Motor neuron (in vitro differentiated cells): ENCODE measurements around the gene KIF26A. TPM values are rescaled to one million over a fixed set of nuclear protein-coding genes. Genes with fewer than 3 reads are reported as not detected.
"Not testable (repeated sequence)": the region's sequence is repeated elsewhere in the genome, so short reads cannot be mapped to it uniquely, and the experiment has no call there.

Source experiments
- ATAC-seq, 8 experiments: fragments of 200-7000 bp; cut with Tn5 transposase; replicated peaks in 6 of 8; 2 replicates each; pipeline ENCODE4 v1.8.0; 2021; ENCODE audit warnings: mild to moderate bottlenecking in 8 of 8, moderate library complexity in 8 of 8
- H3K27ac ChIP-seq, 2 donors: fragments of 250-450 bp; sonication (Bioruptor Pico); 2 replicates each; pipeline ENCODE4 v1.9.0; 2021; ENCODE audit warnings: antibody characterized with exemption in 2 of 2, mild to moderate bottlenecking in 2 of 2, moderate library complexity in 1 of 2
- H3K4me1 ChIP-seq, 2 donors: fragments of 250-450 bp; sonication (Bioruptor Pico); replicated peaks in 1 of 2; 2 replicates each; pipeline ENCODE4 v1.6.1; 2021; ENCODE audit warnings: antibody characterized with exemption in 2 of 2, mild to moderate bottlenecking in 2 of 2, moderate library complexity in 1 of 2
- H3K4me3 ChIP-seq, 5 donors: fragments of 250-450 bp; sonication (Bioruptor Pico); 2 replicates each; pipeline ENCODE4 v1.9.0; 2021; ENCODE audit warnings: antibody characterized with exemption in 5 of 5, mild to moderate bottlenecking in 5 of 5, moderate library complexity in 4 of 5
- WGBS, 10 experiments: fragments of 450-650 bp; shearing (Covaris generic); methylation state at CpG; one replicate each; pipeline ENCODE4 v1.0.0; 2022; 5-methylcytosine and 5-hydroxymethylcytosine counted together
- in situ Hi-C, 9 experiments: fragments of 400-800 bp; cut with MboI; loops; one replicate each; pipeline ENCODE4 v1.15.0; 2021; ENCODE audit warnings: low sequenced_read_pairs in 9 of 9, low pct_unique_long_range_greater_than_20kb in 2 of 9; ENCODE audit not compliant: unreplicated experiment in 9 of 9
- total RNA-seq, 8 experiments: library from RNA; unstranded; fragments of 300-600 nt; gene quantifications; 2 replicates each; pipeline versions ENCODE4 v1.2.3 to v1.2.4, GENCODE V29; 2022

Gene KIF26A
- total RNA-seq, 8 experiments from 2014 or later, result 0.20 to 14.2 (median 8.2) TPM

GRCh38 chr14:104224131-104224505 is 85.7 kb downstream of the KIF26A start:
- peak in 1 of 8 experiments; percentile 2 for ATAC-seq
- Histone ChIP-seq H3K4me3 (peak overlapping the region in 1 of 5 donors; percentile 21), H3K27ac (peak overlapping the region; percentile 63 to 77), H3K4me1 (peaks cover 62 to 65% of the 10 kb centered on the region in 2 donors)
- in situ Hi-C loops, result no loop called here
- 0 to 84% (median 73%) methylated on average over 3 to 6 of the region's 8 CpGs; no CpG with 5 or more reads in 4 of the 10 experiments for WGBS, 10 experiments

- H3K27ac ChIP-seq, result peak overlapping the region; percentile 63 to 77
- no peak for ATAC-seq
- WGBS, 10 experiments, result 30 to 93% (median 74%) methylated on average over 2 to 12 of the region's 19 CpGs; no CpG with 5 or more reads in 5 of the 10 experiments
- in situ Hi-C loops, result no loop called here
- H3K4me1 ChIP-seq, result peaks cover 62 to 65% of the 10 kb centered on the region in 2 donors
- no peak overlapping the region for H3K4me3 ChIP-seq
Measured at GRCh38 chr14:104224506-104225277, 86.3 kb downstream of the KIF26A start.

GRCh38 chr14:104225278-104226190 is 87.1 kb downstream of the KIF26A start:
- ATAC-seq, H3K4me3 ChIP-seq, H3K27ac ChIP-seq, in situ Hi-C loops: not testable (repeated sequence)
- H3K4me1 ChIP-seq, result peaks cover 62 to 65% of the 10 kb centered on the region in 2 donors
- WGBS, 10 experiments, result 75 to 90% methylated on average over 3 to 4 of the region's 28 CpGs; no CpG with 5 or more reads in 8 of the 10 experiments

GRCh38 chr14:104226421-104227383 is 88.3 kb downstream of the KIF26A start:
- WGBS, 10 experiments, result 35 to 100% (median 88%) methylated on average over 1 to 15 of the region's 17 CpGs; no CpG with 5 or more reads in 1 of the 10 experiments

GRCh38 chr14:104227806-104228205 is 89.4 kb downstream of the KIF26A start:
- in situ Hi-C loops, result no loop called here
- Histone ChIP-seq H3K4me1 (peaks cover 49 to 52% of the 10 kb centered on the region in 2 donors), H3K4me3 (no peak overlapping the region), H3K27ac (no peak overlapping the region)
- ATAC-seq, result no peak
- WGBS, 10 experiments, result 33 to 83% (median 55%) methylated on average over 1 of the region's 1 CpG; no CpG with 5 or more reads in 6 of the 10 experiments

More at GRCh38 chr14:104226421-104227383, 88.3 kb downstream of the KIF26A start:
- in situ Hi-C loops, result no loop called here
- no peak for ATAC-seq
- peaks cover 60 to 63% of the 10 kb centered on the region in 2 donors for H3K4me1 ChIP-seq
- H3K4me3 ChIP-seq, result no peak overlapping the region
- H3K27ac ChIP-seq, result no peak overlapping the region

GRCh38 chr14:104228221-104228620 is 89.8 kb downstream of the KIF26A start:
- no peak overlapping the region for H3K4me3 ChIP-seq
- WGBS, 10 experiments, result 40 to 100% (median 85%) methylated on average over 1 to 3 of the region's 7 CpGs; no CpG with 5 or more reads in 4 of the 10 experiments
- ATAC-seq, result no peak
- H3K4me1 ChIP-seq, result peaks cover 46 to 48% of the 10 kb centered on the region in 2 donors
- H3K27ac ChIP-seq, result no peak overlapping the region
- in situ Hi-C loops, result no loop called here

GRCh38 chr14:104228716-104229533 is 90.5 kb downstream of the KIF26A start:
- Histone ChIP-seq H3K4me1 (peaks cover 40 to 41% of the 10 kb centered on the region in 2 donors), H3K27ac (peak overlapping the region; percentile 38 to 80), H3K4me3 (no peak overlapping the region)
- 80 to 100% (median 90%) methylated on average over 1 to 2 of the region's 17 CpGs; no CpG with 5 or more reads in 7 of the 10 experiments for WGBS, 10 experiments
- peak in 4 of 8 experiments; percentile 9 to 45 (median 28) for ATAC-seq
- in situ Hi-C loops, result no loop called here

GRCh38 chr14:104229534-104230055 is 91.2 kb downstream of the KIF26A start:
- H3K4me1 ChIP-seq, result peaks cover 33 to 34% of the 10 kb centered on the region in 2 donors
- WGBS, 10 experiments, result 0 to 87% (median 29%) methylated on average over 1 to 5 of the region's 23 CpGs; no CpG with 5 or more reads in 4 of the 10 experiments
- in situ Hi-C loops, result no loop called here
- H3K27ac ChIP-seq, result peak overlapping the region; percentile 38 to 80
- peak in 5 of 8 experiments; percentile 70 to 92 (median 84) for ATAC-seq
- H3K4me3 ChIP-seq, result no peak overlapping the region

GRCh38 chr14:104230119-104230815 is 91.9 kb downstream of the KIF26A start:
- WGBS, 10 experiments, result 0 to 60% (median 27%) methylated on average over 2 to 8 of the region's 19 CpGs; no CpG with 5 or more reads in 2 of the 10 experiments
- peak in 5 of 8 experiments; percentile 22 to 73 (median 43) for ATAC-seq
- Histone ChIP-seq H3K4me1 (peaks cover 30 to 31% of the 10 kb centered on the region in 2 donors), H3K4me3 (no peak overlapping the region), H3K27ac (peak overlapping the region; percentile 38 to 80)
- in situ Hi-C loops, result no loop called here
